Colonic mucosa (tissue), 4 donors: ENCODE measurements around the gene DDR1. TPM values are rescaled to one million over a fixed set of nuclear protein-coding genes. Genes with fewer than 3 reads are reported as not detected.
"Not testable (repeated sequence)": the region's sequence is repeated elsewhere in the genome, so short reads cannot be mapped to it uniquely, and the experiment has no call there.

Source experiments
- DNase-seq: peaks from one replicate; pipeline ENCODE4 v3.0.0-alpha.2; 2020
- H3K27ac ChIP-seq: fragments of 200-600 bp; one replicate; pipeline ENCODE4 v1.8.0; 2021
- H3K27me3 ChIP-seq: fragments of 200-600 bp; one replicate; pipeline ENCODE4 v1.8.0; 2021
- H3K36me3 ChIP-seq: fragments of 200-600 bp; one replicate; pipeline ENCODE4 v1.8.0; 2021
- H3K4me1 ChIP-seq: fragments of 200-600 bp; one replicate; pipeline ENCODE4 v1.8.0; 2021; ENCODE audit warnings: mild to moderate bottlenecking
- H3K4me3 ChIP-seq: fragments of 200-600 bp; one replicate; pipeline ENCODE4 v1.8.0; 2021
- H3K9ac ChIP-seq, 2 donors: one replicate each; pipeline ENCODE4 v1.7.0; 2013; ENCODE audit warnings: control low read depth in 2 of 2, low read depth in 2 of 2, low read length in 2 of 2
- H3K9me3 ChIP-seq: fragments of 200-600 bp; one replicate; pipeline ENCODE4 v1.8.0; 2021
- CTCF ChIP-seq: fragments of 200-600 bp; IDR thresholded peaks from one replicate; pipeline ENCODE4 v1.8.0; 2022; ENCODE audit warnings: antibody characterized with exemption, mild to moderate bottlenecking
- intact Hi-C: fragments of 100-400 bp; cut with DNase I; formaldehyde crosslinking; loops from one replicate; pipeline ENCODE4 v1.14.1; 2022
- total RNA-seq, 2 donors: library from RNA; stranded (reverse); fragmentation: NEBNext Ultra II Directional in 1 of 2; extraction: Animal tissue kit (Norgen Biotek cat#: 25700) in 1 of 2; gene quantifications; one replicate each; pipeline ENCODE4 v1.2.1, GENCODE V29; 2021
- donor health status: healthy.
- donor health status: DM: no; HTN: no; CAD: no.
- donor health status: DM: no; HTN: no; CAD: no.

The DDR1 gene
- total RNA-seq, 2 donors from 2014 or later, result 261 to 267 TPM

GRCh38 chr6:30918670-30919069, 34.4 kb downstream of the DDR1 start:
- no peak for TF ChIP-seq CTCF
- no peak for DNase-seq
- Histone ChIP-seq H3K4me3 (no peak overlapping the region), H3K27me3 (no peaks in the 10 kb centered on the region), H3K9ac (no peak overlapping the region), H3K9me3 (no peaks in the 10 kb centered on the region), H3K4me1 (peaks cover 3% of the 10 kb centered on the region), H3K27ac (no peak overlapping the region), H3K36me3 (peaks cover 5% of the 10 kb centered on the region)
- intact Hi-C loops, result loop anchor here (5.0 kb wide), 1 partner anchor 159 kb away; no protein-coding TSS in a partner anchor

GRCh38 chr6:30922447-30922852, 38.1 kb downstream of the DDR1 start:
- no peaks in the 10 kb centered on the region for H3K27me3 ChIP-seq
- H3K9me3 ChIP-seq, result no peaks in the 10 kb centered on the region
- no peak overlapping the region for H3K27ac ChIP-seq
- no peak overlapping the region for H3K4me3 ChIP-seq
- DNase-seq, result no peak
- H3K36me3 ChIP-seq, result peaks cover 5% of the 10 kb centered on the region
- intact Hi-C loops, result no loop called here
- H3K9ac ChIP-seq, result no peak overlapping the region
- TF ChIP-seq CTCF, result no peak
- no peaks in the 10 kb centered on the region for H3K4me1 ChIP-seq

- H3K27ac ChIP-seq, DNase-seq, H3K4me3 ChIP-seq, H3K9ac ChIP-seq, H3K9me3 ChIP-seq, H3K36me3 ChIP-seq, H3K27me3 ChIP-seq, intact Hi-C loops, H3K4me1 ChIP-seq: not testable (repeated sequence)
Observed at GRCh38 chr6:30924040-30924627, 39.8 kb downstream of the DDR1 start.

GRCh38 chr6:30926644-30927043, 42.3 kb downstream of the DDR1 start:
- no peak overlapping the region for H3K27ac ChIP-seq
- no peak for DNase-seq
- H3K9me3 ChIP-seq, result no peaks in the 10 kb centered on the region
- H3K4me1 ChIP-seq, result no peaks in the 10 kb centered on the region
- no peaks in the 10 kb centered on the region for H3K27me3 ChIP-seq
- H3K9ac ChIP-seq, result no peak overlapping the region
- intact Hi-C loops, result no loop called here
- H3K36me3 ChIP-seq, result no peaks in the 10 kb centered on the region
- TF ChIP-seq CTCF, result no peak
- H3K4me3 ChIP-seq, result no peak overlapping the region

GRCh38 chr6:30927080-30927479, 42.8 kb downstream of the DDR1 start:
- H3K27ac ChIP-seq, H3K4me3 ChIP-seq, H3K4me1 ChIP-seq, H3K36me3 ChIP-seq, H3K9ac ChIP-seq, DNase-seq, intact Hi-C loops, H3K27me3 ChIP-seq, H3K9me3 ChIP-seq: not testable (repeated sequence)

GRCh38 chr6:30928677-30929076, 44.4 kb downstream of the DDR1 start:
- no peaks in the 10 kb centered on the region for H3K36me3 ChIP-seq
- H3K27me3 ChIP-seq, result no peaks in the 10 kb centered on the region
- no peak for DNase-seq
- TF ChIP-seq CTCF, result no peak
- no peaks in the 10 kb centered on the region for H3K4me1 ChIP-seq
- no peak overlapping the region for H3K9ac ChIP-seq
- no peak overlapping the region for H3K4me3 ChIP-seq
- intact Hi-C loops, result no loop called here
- no peak overlapping the region for H3K27ac ChIP-seq
- H3K9me3 ChIP-seq, result no peaks in the 10 kb centered on the region
